ENCODE results near the gene CCDC149. TPM values are rescaled to one million over a fixed set of nuclear protein-coding genes. Genes with fewer than 3 reads are reported as not detected.

The CCDC149 gene
- total RNA-seq, 4 donors from 2014 or later, result 0.91 to 13.9 (median 5.7) TPM

GRCh38 chr4:24890561-24891126 is 22.2 kb downstream of the CCDC149 start:
- intact Hi-C loops (cut with DNase I), result no loop called here
- 93% methylated on average over 6 of the region's 6 CpGs for WGBS, 2 donors
- no peaks in the 10 kb centered on the region for H3K9me3 ChIP-seq

GRCh38 chr4:24889991-24890390 is 22.9 kb downstream of the CCDC149 start:
- Histone ChIP-seq H3K27me3 (no peaks in the 10 kb centered on the region), H3K9me3 (no peaks in the 10 kb centered on the region), H3K36me3 (no peaks in the 10 kb centered on the region), H3K4me1 (peaks cover 0 to under 1% (median 0%) of the 10 kb centered on the region in 3 donors), H3K4me3 (no peak overlapping the region), H3K27ac (no peak overlapping the region)
- no peak for DNase-seq
- 68 to 74% methylated on average over 2 to 3 of the region's 3 CpGs for WGBS, 2 donors
- intact Hi-C loops (cut with DNase I), result no loop called here
- no peak for TF ChIP-seq POLR2A (IDR thresholded peaks at IDR 0.05)
- no peak for TF ChIP-seq CTCF (IDR thresholded peaks at IDR 0.05)

More at GRCh38 chr4:24890561-24891126, 22.2 kb downstream of the CCDC149 start:
- H3K4me3 ChIP-seq, result no peak overlapping the region
- H3K27ac ChIP-seq, result no peak overlapping the region
- peaks cover 0 to 7% (median 0%) of the 10 kb centered on the region in 3 donors for H3K4me1 ChIP-seq
- no peaks in the 10 kb centered on the region for H3K36me3 ChIP-seq
- TF ChIP-seq CTCF (IDR thresholded peaks at IDR 0.05) (no peak), POLR2A (IDR thresholded peaks at IDR 0.05) (no peak)
- no peaks in the 10 kb centered on the region for H3K27me3 ChIP-seq
- no peak for DNase-seq

GRCh38 chr4:24888475-24889344 is 24.1 kb downstream of the CCDC149 start:
- intact Hi-C loops (cut with DNase I), result no loop called here
- no peak for TF ChIP-seq POLR2A (IDR thresholded peaks at IDR 0.05)
- no peak for TF ChIP-seq CTCF (IDR thresholded peaks at IDR 0.05)
- Histone ChIP-seq H3K27ac (no peak overlapping the region), H3K9me3 (no peaks in the 10 kb centered on the region), H3K27me3 (no peaks in the 10 kb centered on the region), H3K4me3 (no peak overlapping the region), H3K4me1 (no peaks in the 10 kb centered on the region), H3K36me3 (no peaks in the 10 kb centered on the region)
- 81 to 82% methylated on average over 8 of the region's 8 CpGs for WGBS, 2 donors
- DNase-seq, result no peak

GRCh38 chr4:24887881-24888430 is 24.9 kb downstream of the CCDC149 start:
- no peaks in the 10 kb centered on the region for H3K9me3 ChIP-seq
- no peaks in the 10 kb centered on the region for H3K4me1 ChIP-seq
- H3K36me3 ChIP-seq, result no peaks in the 10 kb centered on the region
- DNase-seq, result no peak
- no peak overlapping the region for H3K27ac ChIP-seq
- no peaks in the 10 kb centered on the region for H3K27me3 ChIP-seq
- H3K4me3 ChIP-seq, result no peak overlapping the region
- WGBS, 2 donors, result 76 to 79% methylated on average over 3 of the region's 3 CpGs
- intact Hi-C loops (cut with DNase I), result no loop called here
- no peak for TF ChIP-seq POLR2A (IDR thresholded peaks at IDR 0.05)
- no peak for TF ChIP-seq CTCF (IDR thresholded peaks at IDR 0.05)

- no peak for DNase-seq
- Histone ChIP-seq H3K27me3 (no peaks in the 10 kb centered on the region), H3K4me1 (no peaks in the 10 kb centered on the region), H3K4me3 (no peak overlapping the region), H3K9me3 (no peaks in the 10 kb centered on the region), H3K36me3 (no peaks in the 10 kb centered on the region), H3K27ac (no peak overlapping the region)
- intact Hi-C loops (cut with DNase I), result no loop called here
- TF ChIP-seq POLR2A (IDR thresholded peaks at IDR 0.05) (no peak), CTCF (IDR thresholded peaks at IDR 0.05) (no peak)
- 55 to 57% methylated on average over 3 of the region's 3 CpGs for WGBS, 2 donors
Observed at GRCh38 chr4:24886596-24886995, 26.2 kb downstream of the CCDC149 start.
